CD4-positive, alpha-beta T cell treated with Interleukin-6 at 100 ng/mL for 8 hours (primary cell): Measurements from ENCODE around the gene GOLGA3.

Experiments used
- DNase-seq: peaks from one replicate; pipeline ENCODE4 v3.0.0-alpha.2; 2020; ENCODE audit warnings: mixed read lengths, low spot score

GOLGA3 gene

GRCh38 chr12:132748319-132748718 lies 80.3 kb downstream of the GOLGA3 start:
- DNase-seq = no peak

- no peak for DNase-seq
These were observed 80.8 kb downstream of the GOLGA3 start for GRCh38 chr12:132747896-132748295.

- DNase-seq = no peak
These were observed 81.3 kb downstream of the GOLGA3 start for GRCh38 chr12:132747395-132747794.

GRCh38 chr12:132746613-132747012 lies 82.1 kb downstream of the GOLGA3 start:
- DNase-seq = no peak

- DNase-seq = no peak
These were observed 84.8 kb downstream of the GOLGA3 start for GRCh38 chr12:132743831-132744230.

- DNase-seq = no peak
These were observed 87.0 kb downstream of the GOLGA3 start for GRCh38 chr12:132741620-132742019.

- DNase-seq = no peak
These were observed 88.0 kb downstream of the GOLGA3 start for GRCh38 chr12:132740652-132741051.

GRCh38 chr12:132740313-132740646 lies 88.4 kb downstream of the GOLGA3 start:
- no peak for DNase-seq

GRCh38 chr12:132739600-132740312 lies 88.9 kb downstream of the GOLGA3 start:
- DNase-seq = no peak

GRCh38 chr12:132736913-132737312 lies 91.8 kb downstream of the GOLGA3 start:
- DNase-seq = no peak

GRCh38 chr12:132736378-132736777 lies 92.3 kb downstream of the GOLGA3 start:
- DNase-seq = no peak

- no peak for DNase-seq
These were observed 93.2 kb downstream of the GOLGA3 start for GRCh38 chr12:132735496-132735895.

- DNase-seq = no peak
These were observed 94.5 kb downstream of the GOLGA3 start for GRCh38 chr12:132734206-132734605.

- no peak for DNase-seq
These were observed 97.1 kb downstream of the GOLGA3 start for GRCh38 chr12:132731574-132731973.

- no peak for DNase-seq
These were observed 98.3 kb downstream of the GOLGA3 start for GRCh38 chr12:132730353-132730752.

- no peak for DNase-seq
These were observed 98.9 kb downstream of the GOLGA3 start for GRCh38 chr12:132729541-132730320.

- DNase-seq = no peak
These were observed 100.2 kb downstream of the GOLGA3 start for GRCh38 chr12:132728502-132728901.

GRCh38 chr12:132727091-132727794 lies 101.4 kb downstream of the GOLGA3 start:
- DNase-seq = no peak

- no peak for DNase-seq
These were observed 102.3 kb downstream of the GOLGA3 start for GRCh38 chr12:132726386-132726785.

- no peak for DNase-seq
These were observed 104.0 kb downstream of the GOLGA3 start for GRCh38 chr12:132724506-132725241.

- DNase-seq = no peak
These were observed 104.9 kb downstream of the GOLGA3 start for GRCh38 chr12:132723764-132724140.

GRCh38 chr12:132723015-132723763 lies 105.5 kb downstream of the GOLGA3 start:
- DNase-seq = no peak
